ENCODE data around the gene TRPM3.

TRPM3 gene

GRCh38 chr9:70607926-70608325 is 513.5 kb downstream of the TRPM3 start:
- peak; percentile 2 for DNase-seq (ENCODE audit: low spot score)

GRCh38 chr9:70607329-70607728 is 514.1 kb downstream of the TRPM3 start:
- no peak for DNase-seq (ENCODE audit: low spot score)

- DNase-seq (ENCODE audit: low spot score): no peak
These were observed 518.4 kb downstream of the TRPM3 start for GRCh38 chr9:70603020-70603411.

DNA sequence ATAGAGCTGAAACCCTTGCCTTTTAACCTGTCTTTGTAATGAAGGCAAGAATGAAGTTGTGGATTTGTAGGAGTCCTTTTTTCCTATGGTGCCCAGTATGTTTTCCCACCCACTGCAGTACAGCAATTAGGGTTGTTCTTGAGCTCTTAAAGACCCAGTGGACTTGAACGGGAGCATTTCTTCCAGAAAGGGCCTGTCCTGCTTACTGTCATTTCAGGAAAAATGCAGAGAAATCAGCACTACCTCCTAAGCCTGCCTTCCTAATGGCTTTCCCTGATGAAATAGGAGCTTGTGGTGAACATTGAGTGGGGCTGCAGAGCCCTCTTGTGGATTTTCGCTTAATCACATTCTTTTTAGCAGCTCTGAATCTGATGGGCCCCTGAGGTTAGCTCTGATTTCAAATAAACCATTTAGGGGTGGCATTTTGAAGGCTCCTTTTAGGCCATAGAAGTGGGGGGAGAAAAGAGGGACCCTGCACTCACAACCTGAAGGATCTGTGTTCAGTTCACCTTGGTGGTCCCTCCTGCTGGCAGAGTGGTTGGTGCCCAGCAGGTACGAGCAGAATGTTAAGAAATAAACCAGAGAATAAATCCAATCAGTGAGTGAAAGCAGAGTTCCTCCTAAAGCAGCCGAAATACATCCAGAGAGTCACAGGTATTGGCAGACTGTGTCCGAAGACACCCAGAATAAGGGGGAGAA is 519.0 kb downstream of the TRPM3 start:
- DNase-seq (ENCODE audit: low spot score): peak; percentile 61

- DNase-seq (ENCODE audit: low spot score): no peak
These were observed 520.1 kb downstream of the TRPM3 start for GRCh38 chr9:70601000-70601951.

GRCh38 chr9:70600506-70600905 is 520.9 kb downstream of the TRPM3 start:
- DNase-seq (ENCODE audit: low spot score): no peak

DNA sequence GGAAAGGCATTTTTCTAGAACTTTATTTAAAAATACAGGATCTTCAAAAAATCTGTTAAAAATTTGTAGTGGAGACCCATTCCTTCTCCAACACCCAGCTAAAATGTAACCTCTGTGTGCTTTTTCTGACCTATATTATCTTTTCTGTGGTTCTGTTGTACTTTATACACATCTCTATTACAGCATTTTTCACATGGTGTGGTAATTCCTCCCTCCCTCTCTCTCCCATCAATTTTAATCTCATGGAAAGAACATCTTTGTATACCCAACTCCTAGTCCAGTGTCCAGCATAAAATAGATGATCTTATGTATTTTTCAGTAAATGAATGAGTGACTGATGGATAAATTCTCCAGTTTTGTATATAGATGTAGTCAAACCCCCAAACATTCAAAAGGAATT is 523.5 kb downstream of the TRPM3 start:
- no peak for DNase-seq (ENCODE audit: low spot score)

- no peak for DNase-seq (ENCODE audit: low spot score)
These were observed 526.2 kb downstream of the TRPM3 start for GRCh38 chr9:70595211-70595610.

DNA sequence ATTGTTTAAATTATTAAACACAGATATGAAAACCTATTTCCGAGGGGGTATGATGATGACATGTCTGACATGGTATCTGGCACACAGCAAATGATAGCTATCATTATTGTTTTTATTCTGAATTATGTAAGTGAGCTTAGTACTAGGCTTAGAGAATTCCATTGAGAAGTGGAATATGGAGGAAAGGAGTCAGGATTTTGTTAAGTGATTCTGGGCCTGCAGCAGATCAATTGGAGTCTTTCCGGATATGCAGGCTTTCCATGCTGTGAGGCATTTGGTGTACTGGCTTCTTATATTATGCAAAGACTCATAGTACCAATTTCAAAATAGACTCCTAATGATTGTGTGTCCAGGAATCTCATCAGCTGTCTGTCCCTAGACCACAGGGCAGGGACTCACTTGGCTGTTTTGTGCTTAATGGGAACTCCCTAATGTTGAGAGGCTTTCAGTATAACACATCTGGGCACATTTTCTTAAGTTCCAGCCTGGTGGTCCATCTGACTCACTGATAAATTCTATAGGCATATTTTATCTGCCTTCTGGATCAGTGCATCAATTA is 527.0 kb downstream of the TRPM3 start:
- DNase-seq (ENCODE audit: low spot score): no peak

DNA sequence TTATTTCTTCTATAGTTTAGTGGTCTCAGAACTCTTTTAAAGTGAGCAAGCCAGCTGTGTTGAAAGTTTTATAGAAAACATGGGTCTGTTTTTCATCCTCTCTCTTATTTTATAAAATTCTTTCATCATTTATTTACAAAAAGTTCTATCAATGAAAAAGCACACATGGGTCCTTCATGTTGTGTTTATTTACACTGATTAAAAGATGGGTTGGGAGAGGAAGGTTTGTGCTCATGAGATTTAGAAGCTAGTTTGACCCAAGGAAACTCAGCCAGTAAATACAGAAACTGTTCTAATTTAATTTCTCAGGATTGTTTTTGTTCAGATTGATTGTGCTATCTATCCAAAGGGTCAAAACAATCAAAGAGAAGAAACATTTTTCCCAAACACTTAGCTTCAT is 528.2 kb downstream of the TRPM3 start:
- no peak for DNase-seq (ENCODE audit: low spot score)

GRCh38 chr9:70590315-70590677 is 531.1 kb downstream of the TRPM3 start:
- DNase-seq (ENCODE audit: low spot score): no peak

DNA sequence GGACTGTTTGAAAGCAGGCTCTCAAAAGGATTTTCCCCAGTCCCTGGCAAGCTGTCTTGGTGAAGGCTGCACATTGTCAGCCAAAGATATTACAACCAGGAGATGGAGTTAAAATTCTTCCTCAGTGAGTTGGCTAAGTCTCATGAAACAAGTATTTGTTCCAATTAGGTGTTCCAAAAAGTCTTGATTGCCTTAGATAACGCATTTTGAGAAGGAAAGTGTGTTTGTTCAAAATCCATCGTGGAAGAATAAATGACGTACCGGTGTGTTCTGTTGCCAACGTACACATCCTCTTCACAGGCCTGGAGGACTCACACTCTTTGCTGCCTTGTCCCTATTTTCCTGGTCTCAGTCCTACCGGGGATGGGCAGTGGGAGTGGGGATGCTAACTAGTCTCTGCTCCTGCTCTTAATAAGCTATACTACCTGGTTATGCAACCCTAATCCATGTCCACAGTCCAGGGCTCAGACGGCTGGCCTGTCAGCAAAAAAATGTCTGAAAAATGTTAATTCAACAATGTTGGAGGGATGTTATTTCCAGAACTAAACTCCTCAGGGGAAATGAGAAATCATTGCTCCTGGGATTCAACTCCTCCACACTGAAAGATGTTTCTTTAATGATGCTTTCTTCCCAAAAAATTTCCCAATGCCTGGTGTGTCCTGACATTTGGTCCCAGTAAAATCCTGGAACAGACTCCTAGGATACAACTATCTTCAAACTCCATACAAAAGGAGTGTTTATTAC is 531.7 kb downstream of the TRPM3 start:
- no peak for DNase-seq (ENCODE audit: low spot score)

GRCh38 chr9:70588999-70589398 is 532.4 kb downstream of the TRPM3 start:
- DNase-seq (ENCODE audit: low spot score): no peak

DNA sequence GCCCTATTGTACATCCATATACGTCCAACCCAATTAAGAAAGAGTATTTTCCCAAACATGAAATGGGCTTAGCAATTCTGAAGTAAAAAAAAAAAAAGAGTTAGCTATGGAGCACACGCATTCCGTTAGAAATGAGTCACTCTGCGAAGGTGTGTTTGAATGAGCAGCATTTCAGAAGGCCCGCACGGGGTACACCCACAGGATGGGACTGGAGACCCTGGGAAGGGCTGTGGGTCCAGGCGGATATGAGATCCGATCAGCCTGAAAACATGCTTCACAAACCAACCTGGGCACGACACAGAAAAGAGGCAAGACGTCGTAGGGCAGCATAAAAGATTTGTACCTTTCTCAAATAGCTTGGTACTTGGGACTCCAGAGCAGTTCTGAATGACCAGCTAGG is 533.0 kb downstream of the TRPM3 start:
- DNase-seq (ENCODE audit: low spot score): no peak

DNA sequence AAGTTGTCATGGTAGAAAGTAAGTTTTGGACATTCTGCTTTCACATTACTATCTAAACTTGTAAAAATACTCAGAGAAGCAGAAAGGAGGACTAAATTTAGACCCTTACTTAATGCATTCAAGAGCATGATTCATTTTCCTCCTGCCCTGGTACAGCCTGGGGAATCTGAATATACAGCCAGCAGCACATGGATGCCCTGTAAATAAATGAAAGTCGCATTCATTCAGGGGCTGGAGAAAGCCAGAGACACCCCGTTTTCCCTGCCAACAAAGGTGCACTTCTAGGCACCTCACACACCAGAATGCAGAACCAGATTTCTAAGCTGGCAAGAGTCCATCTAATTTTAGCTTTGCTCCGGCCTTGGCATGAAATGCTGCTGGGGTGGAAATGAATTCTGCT is 534.2 kb downstream of the TRPM3 start:
- no peak for DNase-seq (ENCODE audit: low spot score)

DNA sequence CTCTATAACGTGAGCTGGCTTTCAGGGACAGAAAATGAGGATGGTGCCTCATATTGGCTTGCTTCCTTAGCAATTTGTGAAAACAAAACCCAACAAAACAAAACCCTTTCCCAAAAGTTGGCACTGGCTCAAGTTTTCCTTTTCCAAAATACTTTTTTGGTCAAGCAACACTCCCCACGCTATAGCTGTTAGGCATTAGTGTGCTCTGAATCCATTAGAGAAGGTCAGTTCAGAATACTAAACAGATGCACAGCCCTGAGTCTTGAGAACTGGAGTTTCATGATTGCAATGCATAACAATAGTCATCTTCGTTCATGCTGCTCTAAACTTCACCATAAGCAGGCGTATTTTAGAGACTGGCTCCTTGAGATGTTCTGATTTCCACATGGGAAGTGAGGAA is 534.9 kb downstream of the TRPM3 start:
- no peak for DNase-seq (ENCODE audit: low spot score)

DNA sequence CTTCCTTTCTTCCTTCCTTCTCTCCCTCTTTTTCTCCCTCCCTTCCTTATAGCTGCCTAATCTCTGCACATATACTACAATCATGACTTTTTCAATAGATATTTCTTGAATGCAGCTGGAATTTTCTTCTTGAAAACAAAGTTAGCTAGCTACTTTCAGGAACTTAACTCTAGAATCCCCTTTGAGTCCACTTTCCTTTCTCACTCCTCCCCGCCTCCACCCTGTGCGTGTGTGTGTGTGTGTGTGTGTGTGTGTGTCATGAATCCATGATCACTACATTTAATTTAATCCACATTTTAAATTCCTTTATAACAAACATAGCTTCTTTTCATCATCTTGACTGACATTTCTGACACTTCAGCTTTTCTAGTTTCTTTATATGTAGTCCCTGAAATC is 539.5 kb downstream of the TRPM3 start:
- no peak for DNase-seq (ENCODE audit: low spot score)

GRCh38 chr9:70581214-70581954 is 540.0 kb downstream of the TRPM3 start:
- no peak for DNase-seq (ENCODE audit: low spot score)

- no peak for DNase-seq (ENCODE audit: low spot score)
These were observed 540.7 kb downstream of the TRPM3 start for GRCh38 chr9:70580606-70581195.

DNA sequence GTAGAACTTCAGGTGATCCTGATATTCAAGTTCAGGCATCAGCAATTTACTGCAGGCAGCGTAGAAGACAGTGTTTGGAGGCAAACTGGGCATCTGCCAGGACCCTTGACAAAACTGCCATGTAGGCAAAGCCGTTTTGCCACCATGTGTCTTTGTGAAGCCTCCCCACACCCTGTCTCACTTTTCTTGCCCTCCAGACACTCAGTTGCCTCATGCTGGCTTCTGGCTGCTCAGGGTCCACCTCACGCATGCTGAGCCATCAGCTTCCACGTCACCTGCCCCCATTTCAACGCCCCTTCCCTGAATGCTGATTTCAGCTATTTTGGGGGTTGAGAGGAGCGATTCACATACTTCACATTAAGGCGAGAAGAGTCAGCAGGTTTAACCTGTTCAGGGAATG is 541.7 kb downstream of the TRPM3 start:
- DNase-seq (ENCODE audit: low spot score): no peak

DNA sequence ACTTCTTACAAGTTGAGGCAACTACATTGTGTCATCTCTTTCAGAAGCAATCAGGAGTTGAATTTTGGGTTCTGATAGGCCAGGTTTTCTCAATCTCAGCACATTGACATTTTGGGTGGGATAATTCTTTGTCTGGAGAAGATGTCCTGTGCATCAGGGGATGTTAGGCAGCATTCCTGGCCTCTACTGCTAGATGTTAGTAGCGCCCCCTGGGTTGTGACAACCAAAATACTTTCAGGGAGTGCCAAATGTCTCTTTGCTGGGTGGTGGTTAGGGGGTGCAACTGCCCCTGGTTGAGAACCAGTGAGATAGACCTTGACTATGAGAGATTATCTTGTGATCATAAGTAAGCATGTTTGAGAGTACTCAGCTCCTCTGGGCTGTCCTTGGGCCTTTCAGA is 542.7 kb downstream of the TRPM3 start:
- DNase-seq (ENCODE audit: low spot score): peak; percentile 4
